NCI-H460 (cell line): ENCODE data around the gene PDCL2. TPM values are rescaled to one million over a fixed set of nuclear protein-coding genes. Genes with fewer than 3 reads are reported as not detected.
"Not testable (repeated sequence)": the region's sequence is repeated elsewhere in the genome, so short reads cannot be mapped to it uniquely, and the experiment has no call there.

Source experiments
- DNase-seq: peaks from one replicate; pipeline ENCODE4 v3.0.0-alpha.2; 2016; ENCODE audit warnings: low read depth; ENCODE audit errors: extremely low read depth
- polyA plus RNA-seq: library from polyadenylated mRNA; depleted of rRNA; stranded (reverse); fragments of >200 nt; gene quantifications from 2 replicates; pipeline ENCODE4 v1.2.3, GENCODE V29; 2014; cell fraction: nucleus; rRNA removed
- total RNA-seq: library from RNA; depleted of rRNA; stranded (reverse); fragments of >200 nt; shearing (Covaris generic); gene quantifications from 2 replicates; pipeline ENCODE4 v1.2.3, GENCODE V29; 2014; rRNA removed

Gene PDCL2, protein sequence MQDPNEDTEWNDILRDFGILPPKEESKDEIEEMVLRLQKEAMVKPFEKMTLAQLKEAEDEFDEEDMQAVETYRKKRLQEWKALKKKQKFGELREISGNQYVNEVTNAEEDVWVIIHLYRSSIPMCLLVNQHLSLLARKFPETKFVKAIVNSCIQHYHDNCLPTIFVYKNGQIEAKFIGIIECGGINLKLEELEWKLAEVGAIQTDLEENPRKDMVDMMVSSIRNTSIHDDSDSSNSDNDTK
- total RNA-seq: not detected in 2 replicates
- polyA plus RNA-seq: not detected in 2 replicates

DNA sequence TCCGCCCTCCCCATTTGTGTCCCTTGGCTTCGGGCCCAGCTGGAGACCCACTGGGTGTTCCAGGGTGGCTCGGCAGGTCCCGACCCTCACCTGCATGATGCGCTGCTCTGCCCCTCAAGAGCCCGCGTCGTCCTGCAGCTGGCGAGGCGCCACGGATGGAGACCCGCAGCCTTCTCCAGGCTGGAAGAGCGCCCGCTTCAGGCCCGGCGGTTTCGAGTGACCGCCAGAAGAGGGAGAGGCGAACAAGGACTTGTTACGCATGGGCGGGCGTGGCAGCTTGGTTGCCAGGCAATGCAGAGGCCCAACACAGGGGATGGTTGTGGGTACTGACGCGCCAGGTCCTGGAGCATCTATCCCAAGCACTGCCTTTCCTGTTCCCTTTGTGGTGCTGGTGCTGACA lies at the start of gene PDCL2:
Gene PDCL2, minus strand, starts transcription at position 232 of the 400 bp plus-strand sequence. Its CDS starts 136 bp downstream, at position 96.
- no peak for DNase-seq

DNA sequence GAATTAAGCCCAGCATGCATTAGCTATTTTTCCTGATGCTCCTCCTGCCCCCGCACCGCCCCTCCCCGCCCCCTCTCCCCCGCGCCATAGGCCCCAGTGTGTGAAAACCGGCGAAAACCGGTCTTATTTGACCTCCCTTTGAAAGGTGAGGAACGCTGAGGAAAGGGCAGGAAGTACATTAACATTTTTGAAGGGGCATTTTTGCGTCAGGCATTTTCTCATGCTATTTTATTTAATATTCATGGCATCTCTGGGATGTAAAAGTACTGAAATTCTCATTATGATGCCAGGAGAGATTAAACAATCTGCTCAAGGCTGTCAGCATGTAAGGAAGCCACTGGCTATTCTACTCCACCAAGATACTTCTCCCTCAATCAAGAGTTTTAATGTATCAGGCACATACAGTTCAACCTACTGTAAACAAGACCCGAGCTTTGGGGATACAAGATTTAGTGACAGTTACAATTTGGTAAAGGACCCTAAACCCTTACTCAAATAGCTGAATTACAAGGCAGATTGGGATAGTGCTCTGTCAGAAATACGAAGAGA lies 45.3 kb upstream of the PDCL2 start:
- no peak for DNase-seq

DNA sequence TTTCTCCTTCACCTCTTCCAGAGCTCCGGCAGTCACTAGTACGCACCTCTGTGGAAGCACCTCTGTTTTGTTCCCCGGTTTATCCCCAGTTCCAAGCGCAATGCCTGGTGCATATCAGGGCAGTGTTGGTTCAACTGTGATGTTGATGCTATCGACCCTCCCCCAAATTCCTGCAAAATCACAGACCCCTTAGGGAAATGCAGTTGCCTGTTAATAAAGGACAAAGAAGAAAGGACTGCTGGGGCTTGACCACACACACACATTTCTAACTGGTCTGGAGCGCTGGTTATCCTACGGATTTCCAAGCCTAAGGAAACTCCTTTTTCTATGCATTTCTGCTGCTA lies 44.6 kb upstream of the PDCL2 start:
- no peak for DNase-seq

DNA sequence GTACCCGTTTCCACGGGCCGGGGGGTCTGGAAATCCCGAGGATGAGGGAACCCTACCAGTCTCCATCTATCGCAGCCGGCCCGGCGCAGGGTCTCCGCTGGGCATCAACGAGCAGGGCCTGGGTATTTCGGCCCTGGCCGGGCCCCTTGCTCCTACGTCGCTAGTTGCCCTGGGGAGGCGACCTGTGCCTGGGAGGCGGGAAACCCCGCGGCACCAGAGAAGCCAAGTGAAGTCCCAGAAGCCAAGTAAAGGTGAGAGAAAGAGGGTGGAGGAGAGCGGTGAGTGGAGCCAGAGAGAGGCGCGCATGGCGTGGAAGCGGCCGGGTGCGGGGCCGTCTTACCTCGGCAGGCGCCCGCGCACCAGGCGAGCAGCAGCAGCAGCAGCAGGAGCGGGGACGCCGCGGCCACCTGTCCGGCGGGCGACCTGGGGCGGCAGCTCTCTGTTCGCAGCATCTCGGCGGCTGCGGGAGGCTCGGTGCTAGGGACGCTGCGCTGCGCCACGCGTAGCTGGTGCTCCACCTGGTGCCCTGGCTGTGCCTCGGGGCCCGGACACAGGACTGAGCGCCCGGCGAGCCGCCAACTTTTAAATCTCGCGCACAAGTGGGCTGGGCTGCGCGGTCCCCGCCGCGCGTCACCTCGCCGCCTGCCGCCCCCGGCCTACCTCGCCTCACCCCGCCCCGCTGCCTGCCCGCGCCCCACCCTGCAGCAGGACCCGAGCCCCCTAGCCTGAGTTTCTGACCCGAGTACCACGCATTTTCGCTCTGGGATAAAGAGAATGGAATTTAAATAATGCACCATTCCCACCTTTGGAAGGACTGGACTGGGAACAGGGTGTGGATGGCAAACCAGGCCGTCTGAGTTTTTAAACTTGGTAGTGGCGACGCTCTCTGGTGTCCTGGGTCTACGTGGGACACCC lies 44.0 kb upstream of the PDCL2 start, which contains the start of gene NMU:
Gene NMU, minus strand, starts transcription at position 558 of the 915 bp plus-strand sequence. Its CDS starts 106 bp downstream, at position 452.
- peak; percentile 26 for DNase-seq

DNA sequence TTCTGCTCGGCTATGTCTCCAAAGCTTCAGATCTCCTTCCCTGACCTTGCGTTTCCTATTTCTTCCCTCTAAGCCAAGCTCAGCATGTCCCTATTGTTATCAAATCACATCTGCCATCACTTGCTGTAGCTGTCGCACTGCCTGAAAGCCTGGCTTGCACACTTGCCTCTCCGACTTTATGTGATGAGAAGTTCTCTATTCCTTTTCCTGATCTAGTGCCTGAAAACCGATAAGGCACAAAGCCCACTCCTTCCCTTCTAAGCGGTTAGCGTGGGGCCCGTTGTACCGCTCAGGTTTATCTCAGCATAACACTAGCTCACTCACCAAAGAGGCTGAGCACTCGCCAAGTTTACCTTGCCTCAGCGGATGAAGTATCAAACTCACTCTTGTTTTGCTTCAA lies 43.2 kb upstream of the PDCL2 start:
- DNase-seq: no peak

DNA sequence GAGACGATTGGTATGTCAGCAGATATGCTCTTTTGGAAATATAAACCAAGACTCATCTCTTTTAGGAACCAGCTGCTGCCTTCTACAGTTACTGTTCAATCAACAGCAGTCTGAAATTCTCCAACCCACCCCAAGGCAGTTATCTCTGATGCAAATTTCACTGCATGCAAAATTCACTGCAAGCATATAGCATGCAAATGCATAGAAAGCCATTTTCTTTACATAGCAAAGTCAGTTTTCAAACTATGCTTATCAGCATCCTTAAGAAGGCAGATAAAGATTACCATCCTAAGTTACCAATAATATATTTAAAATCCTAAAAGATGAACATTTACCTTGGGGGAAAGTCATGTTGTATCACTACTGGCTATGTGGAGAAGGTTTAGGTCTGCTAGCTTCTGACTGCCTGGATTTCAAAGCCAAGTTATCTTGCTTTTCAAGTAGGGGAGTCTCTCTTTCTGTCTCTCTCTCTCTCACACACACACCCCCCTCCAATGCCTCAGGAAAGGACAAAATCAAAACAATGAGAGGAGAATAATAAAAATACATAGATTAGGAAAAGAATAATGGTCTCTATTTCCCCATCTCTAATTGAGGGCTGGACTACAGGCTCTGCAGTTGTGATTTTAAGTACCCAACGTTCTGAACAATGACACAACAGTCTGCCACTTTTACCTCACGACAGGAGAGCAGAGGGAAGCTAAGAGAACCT lies 42.5 kb upstream of the PDCL2 start:
- no peak for DNase-seq

DNA sequence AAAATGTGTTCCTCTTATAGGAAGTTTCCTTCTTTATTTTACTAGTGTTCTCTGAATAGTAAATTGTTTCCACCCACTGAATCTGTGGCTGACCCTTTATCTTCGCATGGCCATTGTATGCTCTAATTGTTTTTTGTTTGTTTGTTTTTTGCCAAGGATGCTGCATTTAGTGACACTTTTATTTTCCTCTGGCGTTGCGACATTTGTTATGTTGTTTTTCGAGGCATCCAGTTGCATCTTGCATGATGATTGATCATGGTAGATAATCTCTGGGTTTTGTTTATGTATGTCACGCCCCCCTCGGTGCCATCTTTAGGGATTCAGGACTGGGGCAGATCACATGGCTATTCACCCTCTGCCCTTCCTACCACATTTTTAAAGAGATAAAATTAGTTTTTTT lies 41.9 kb upstream of the PDCL2 start:
- no peak for DNase-seq

DNA sequence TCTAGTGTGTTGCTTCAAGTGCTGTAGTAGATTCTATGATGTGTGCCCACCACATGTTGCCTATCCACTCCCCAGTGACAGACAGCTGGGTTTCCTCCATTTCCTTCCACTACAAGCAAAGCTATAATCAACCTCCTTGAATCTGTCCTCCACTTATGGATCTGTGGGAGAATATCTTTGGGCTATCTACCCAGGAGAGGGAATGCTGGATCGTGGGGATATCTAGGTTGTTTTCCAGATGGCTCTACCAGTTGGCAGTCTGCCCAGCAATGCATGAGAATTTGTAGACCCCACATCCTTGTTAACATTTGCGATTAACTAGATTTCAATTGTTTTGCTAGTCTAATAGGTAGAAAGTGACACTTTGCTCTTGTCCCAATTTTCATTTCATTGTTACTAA lies 33.8 kb upstream of the PDCL2 start:
- DNase-seq: no peak

DNA sequence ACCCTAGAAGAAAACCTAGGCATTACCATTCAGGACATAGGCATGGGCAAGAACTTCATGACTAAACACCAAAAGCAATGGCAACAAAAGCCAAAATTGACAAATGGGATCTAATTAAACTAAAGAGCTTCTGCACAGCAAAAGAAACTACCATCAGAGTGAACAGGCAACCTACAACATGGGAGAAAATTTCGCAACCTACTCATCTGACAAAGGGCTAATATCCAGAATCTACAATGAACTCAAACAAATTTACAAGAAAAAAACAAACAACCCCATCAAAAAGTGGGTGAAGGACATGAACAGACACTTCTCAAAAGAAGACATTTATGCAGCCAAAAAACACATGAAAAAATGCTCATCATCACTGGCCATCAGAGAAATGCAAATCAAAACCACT lies 32.0 kb upstream of the PDCL2 start:
- DNase-seq: not testable (repeated sequence)

DNA sequence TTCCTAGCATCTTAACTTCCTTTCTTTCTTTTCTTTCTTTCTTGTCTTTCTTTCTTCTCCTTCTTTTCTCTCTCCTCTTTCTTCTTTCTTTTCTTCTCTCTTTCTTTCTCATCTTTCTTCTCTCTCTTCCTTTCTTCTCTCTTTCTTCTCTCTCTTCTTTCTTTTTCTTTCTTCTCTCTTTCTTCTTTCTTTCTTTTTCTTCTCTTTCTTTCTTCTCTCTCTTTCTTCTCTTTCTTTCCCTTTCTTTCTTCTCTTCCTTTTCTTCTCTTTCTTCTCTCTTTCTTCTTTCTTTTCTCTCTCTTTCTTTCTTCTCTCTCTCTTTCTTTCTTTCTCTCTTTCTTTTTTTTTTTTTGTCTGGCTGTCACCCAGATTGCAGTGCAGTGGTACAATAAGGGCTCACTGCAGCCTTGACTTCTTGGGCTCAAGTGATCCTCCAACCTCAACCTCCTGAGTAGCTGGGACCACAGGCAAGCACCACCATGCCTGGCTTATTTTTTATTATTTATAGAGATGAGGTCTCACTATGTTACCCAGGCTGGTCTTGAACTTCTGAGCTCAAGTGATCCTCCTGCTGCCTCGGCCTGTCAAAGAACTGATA lies 26.6 kb upstream of the PDCL2 start:
- DNase-seq: no peak

DNA sequence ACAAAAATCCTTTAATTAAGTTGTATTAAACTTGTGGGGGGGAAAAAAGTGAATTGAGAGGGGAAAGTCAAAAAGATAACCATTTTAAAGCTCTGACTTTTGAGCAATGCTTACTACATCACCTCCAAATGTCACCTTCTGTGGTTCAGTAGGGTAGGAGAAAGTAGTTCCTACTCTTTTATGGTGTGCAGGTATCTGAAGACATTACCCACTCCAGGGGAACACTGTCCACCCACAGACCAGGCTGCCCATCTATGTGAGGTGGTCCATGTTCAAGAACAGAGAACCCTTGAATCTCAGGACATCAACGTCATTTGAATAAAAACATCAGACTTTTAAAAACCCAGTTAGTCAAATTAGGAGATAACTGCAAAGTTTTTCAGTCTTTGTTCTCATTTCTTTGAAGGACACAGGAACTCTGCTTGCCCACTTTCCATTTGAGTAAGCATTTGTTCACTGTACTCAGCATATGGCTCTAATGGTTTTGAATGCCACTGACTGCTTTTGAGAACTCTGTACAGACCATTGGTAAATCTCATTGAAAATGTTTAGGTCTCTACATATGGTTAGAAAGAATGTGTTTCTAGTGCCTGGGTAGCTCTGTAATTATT lies 25.6 kb upstream of the PDCL2 start:
- DNase-seq: no peak

DNA sequence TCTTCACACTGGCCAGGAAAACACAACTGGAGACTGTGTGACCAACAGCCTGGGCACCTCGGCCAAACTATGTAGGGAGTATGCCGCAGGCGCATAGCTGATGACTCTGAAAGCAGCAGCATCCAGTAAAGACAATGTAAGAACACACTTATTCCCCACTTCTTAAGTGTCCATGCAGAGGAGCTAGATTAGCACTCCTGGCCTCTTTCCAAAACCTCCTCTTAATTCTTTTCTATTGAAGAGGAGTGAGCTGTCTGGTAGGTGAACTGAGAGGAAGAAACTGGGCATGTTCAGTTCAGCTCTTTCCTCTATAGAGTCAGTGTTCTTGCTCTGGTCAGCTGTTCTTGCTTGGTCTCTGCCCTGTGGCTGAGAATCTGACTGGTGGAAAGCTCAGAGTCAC lies 23.0 kb upstream of the PDCL2 start:
- DNase-seq: no peak

DNA sequence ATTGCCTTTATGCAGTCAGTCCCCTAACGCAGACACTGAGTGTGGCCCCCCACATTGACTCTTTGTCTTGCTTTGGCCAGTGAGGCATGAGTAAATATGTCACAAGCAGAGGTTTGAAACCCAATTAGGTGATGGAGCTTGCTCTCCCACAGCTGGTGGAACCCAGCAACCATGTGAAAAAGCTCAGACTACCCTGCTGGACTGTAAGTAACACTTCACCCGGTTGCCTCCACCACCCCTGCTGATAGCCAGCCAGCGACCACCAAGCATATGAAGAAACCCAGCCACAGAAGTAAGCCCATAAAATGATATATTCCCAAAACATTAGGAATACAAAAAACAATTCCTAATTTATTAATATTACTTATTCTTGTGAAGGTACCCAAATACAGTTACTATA lies 21.6 kb upstream of the PDCL2 start:
- no peak for DNase-seq

DNA sequence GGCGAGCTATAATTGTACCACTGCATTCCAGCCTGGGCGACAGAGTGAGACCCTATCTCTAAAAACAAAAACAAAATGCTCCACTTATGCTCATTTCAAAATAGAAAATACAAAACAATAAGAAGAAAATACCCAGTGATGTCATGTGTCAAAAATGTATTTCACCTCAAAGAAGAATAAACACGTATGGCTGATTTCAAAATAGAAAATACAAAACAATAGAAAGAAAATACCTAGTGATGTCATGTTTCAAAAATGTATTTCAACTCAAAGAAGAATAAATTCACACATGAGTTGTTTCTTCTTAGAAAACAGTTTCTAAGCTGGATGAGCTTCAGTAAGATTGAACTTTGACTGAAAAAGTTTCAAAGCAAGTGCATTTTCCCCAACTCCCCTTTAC lies 20.3 kb upstream of the PDCL2 start:
- DNase-seq: no peak

DNA sequence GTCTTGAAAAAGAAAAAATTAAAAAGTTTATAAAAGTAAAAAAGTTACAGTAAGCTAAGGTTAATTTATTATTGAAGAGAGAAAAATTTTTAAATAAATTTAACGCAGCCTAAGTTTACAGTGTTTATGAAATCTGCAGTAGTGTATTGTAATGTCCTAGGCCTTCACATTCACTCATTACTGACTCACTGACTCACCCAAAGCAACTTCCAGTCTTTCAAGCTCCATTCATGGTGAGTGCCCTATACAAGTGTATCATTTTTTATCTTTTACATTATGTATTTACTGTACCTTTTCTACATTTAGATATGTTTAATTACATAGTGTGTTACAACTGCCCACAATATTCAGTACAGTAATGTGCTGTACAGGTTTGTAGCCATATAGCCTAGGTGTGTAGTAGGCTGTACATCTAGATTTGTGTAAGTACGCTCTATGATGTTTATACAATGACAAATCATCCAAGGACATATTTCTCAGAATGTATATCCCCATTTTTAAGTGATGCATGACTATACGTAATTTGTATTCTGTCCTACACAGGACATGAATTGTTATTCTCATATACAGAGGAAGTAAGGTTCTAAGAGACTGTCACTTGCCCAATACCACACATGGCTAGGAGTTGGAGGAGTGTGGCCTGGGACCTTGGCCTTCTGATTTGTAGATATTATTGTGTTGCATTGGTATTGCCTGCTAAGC lies 19.5 kb upstream of the PDCL2 start:
- DNase-seq: no peak

DNA sequence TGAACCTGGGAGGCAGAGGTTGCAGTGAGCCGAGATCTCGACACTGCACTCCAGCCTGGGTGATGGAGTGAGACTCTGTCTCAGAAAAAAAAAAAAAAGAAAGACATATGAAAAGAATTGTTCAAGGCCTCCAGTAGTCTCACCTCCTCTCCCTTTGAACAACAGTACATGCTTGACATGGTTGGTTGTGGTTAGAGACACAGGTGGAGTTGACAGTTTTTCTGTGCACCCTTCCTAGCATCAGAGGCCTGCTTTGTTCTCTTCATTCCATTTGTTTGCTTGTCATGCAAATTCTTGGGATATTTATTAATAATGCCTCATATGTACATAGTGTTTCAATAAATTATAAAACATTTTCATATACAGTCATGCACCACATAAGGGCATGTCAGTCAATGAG lies 18.3 kb upstream of the PDCL2 start:
- no peak for DNase-seq

DNA sequence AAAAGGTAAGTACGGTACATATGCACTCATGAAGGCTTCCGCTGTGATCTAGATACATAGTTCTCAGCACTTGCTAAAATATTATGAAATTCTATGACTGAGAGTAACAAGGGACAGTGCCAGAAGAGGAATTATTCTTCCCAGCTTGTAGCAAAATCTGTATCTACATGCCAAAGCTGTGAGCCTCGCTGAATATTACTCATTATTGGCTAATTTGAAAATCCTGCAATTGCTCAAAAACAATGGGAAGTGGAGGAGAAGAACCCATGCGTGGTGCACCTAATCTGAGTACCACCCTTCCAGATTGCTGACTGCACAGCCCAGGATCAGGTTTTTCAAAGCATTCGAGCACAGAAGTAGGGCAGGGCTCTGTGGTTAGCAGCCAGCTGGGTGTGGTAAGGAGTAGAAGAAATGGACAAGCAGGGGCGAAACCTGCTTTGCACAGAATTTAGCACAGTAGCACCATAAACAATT lies 17.4 kb upstream of the PDCL2 start:
- DNase-seq: no peak

DNA sequence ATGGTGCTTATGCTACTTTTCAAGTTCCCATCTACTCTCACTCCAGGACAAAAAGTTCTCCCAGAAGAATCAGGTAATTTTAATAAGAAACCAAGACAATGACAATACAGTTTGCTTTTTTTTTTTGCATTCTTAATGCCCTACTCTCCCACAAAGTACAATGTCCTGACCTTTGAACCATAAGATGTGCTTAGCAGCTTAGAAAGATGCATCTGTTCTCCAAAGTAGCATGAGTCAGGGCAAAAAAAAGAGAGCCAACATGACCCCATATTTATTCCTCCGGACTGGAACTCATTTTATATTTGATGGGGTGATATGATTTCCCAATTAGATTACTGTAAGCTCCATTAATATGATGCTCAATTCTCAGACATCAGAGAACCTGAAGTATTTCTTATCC lies 16.5 kb upstream of the PDCL2 start:
- DNase-seq: no peak

DNA sequence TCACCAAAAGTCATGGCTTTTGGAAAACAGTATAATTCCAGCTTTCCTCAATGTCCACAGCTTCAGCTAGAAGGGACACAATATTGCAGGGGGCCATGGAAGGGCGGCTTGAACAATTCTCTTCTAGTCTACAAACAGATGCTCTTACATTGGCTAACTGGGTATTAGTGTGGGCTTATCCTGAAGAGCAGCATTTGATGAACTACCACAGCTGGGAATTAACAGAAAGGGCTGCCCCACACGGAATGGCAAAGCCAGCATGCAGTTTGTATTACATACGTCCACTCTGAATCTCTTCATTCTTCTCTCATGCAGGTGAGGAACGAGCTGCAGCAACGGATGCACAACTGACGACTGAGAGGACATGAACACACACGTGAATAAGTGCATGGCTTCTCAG lies 13.0 kb upstream of the PDCL2 start:
- DNase-seq: no peak
